ENCODE measurements around the gene CORIN. TPM values are rescaled to one million over a fixed set of nuclear protein-coding genes. Genes with fewer than 3 reads are reported as not detected.

The CORIN gene, protein sequence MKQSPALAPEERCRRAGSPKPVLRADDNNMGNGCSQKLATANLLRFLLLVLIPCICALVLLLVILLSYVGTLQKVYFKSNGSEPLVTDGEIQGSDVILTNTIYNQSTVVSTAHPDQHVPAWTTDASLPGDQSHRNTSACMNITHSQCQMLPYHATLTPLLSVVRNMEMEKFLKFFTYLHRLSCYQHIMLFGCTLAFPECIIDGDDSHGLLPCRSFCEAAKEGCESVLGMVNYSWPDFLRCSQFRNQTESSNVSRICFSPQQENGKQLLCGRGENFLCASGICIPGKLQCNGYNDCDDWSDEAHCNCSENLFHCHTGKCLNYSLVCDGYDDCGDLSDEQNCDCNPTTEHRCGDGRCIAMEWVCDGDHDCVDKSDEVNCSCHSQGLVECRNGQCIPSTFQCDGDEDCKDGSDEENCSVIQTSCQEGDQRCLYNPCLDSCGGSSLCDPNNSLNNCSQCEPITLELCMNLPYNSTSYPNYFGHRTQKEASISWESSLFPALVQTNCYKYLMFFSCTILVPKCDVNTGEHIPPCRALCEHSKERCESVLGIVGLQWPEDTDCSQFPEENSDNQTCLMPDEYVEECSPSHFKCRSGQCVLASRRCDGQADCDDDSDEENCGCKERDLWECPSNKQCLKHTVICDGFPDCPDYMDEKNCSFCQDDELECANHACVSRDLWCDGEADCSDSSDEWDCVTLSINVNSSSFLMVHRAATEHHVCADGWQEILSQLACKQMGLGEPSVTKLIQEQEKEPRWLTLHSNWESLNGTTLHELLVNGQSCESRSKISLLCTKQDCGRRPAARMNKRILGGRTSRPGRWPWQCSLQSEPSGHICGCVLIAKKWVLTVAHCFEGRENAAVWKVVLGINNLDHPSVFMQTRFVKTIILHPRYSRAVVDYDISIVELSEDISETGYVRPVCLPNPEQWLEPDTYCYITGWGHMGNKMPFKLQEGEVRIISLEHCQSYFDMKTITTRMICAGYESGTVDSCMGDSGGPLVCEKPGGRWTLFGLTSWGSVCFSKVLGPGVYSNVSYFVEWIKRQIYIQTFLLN
- total RNA-seq, result 1 to 10 TPM; 1.2 to 6.1 (median 2.5) TPM

DNA sequence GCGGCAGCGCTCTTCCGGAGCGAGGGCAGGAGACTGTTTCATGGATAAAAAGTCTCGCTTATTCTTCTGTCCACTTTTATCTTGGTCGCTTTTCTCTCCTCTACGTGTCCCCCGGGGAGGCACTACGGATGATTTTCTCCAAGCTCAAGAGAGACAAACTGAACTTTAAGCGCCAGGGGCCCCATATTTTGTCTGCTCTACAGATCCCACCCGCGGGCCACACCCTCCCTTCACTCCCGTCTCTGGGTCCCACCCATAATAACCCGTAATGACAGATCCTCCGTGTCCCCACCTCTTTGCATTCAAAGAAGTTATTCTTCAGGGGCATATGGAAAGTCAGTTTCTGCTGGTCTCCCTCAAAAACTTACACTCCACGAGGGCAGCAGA, at the start of gene CORIN:
Gene CORIN (minus strand): TSS at position 160 of the 387 bp plus-strand sequence. CDS start 118 bp downstream, at position 42.
- Histone ChIP-seq H3K4me1 (peaks cover 37% of the 10 kb centered on the region), H3K27me3 (peaks cover 3% of the 10 kb centered on the region), H3K9me3 (no peaks in the 10 kb centered on the region), H3K27ac (peak within 1 kb of the TSS; percentile 62), H3K36me3 (peaks cover 9% of the 10 kb centered on the region), H3K4me3 (peak within 1 kb of the TSS; percentile 69)
- DNase-seq (ENCODE audit: low spot score in 2 of 2), result peak in 1 of 2 donors; percentile 76
- 4% methylated on average over 16 of the region's 16 CpGs for WGBS
- TF ChIP-seq POLR2AphosphoS5 (IDR thresholded peaks at IDR 0.05) (no peak), POLR2A (IDR thresholded peaks at IDR 0.05) (no peak), EP300 (IDR thresholded peaks at IDR 0.05) (no peak)
- TF ChIP-seq, protein P1, sequence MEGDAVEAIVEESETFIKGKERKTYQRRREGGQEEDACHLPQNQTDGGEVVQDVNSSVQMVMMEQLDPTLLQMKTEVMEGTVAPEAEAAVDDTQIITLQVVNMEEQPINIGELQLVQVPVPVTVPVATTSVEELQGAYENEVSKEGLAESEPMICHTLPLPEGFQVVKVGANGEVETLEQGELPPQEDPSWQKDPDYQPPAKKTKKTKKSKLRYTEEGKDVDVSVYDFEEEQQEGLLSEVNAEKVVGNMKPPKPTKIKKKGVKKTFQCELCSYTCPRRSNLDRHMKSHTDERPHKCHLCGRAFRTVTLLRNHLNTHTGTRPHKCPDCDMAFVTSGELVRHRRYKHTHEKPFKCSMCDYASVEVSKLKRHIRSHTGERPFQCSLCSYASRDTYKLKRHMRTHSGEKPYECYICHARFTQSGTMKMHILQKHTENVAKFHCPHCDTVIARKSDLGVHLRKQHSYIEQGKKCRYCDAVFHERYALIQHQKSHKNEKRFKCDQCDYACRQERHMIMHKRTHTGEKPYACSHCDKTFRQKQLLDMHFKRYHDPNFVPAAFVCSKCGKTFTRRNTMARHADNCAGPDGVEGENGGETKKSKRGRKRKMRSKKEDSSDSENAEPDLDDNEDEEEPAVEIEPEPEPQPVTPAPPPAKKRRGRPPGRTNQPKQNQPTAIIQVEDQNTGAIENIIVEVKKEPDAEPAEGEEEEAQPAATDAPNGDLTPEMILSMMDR (IDR thresholded peaks at IDR 0.05), result no peak

DNA sequence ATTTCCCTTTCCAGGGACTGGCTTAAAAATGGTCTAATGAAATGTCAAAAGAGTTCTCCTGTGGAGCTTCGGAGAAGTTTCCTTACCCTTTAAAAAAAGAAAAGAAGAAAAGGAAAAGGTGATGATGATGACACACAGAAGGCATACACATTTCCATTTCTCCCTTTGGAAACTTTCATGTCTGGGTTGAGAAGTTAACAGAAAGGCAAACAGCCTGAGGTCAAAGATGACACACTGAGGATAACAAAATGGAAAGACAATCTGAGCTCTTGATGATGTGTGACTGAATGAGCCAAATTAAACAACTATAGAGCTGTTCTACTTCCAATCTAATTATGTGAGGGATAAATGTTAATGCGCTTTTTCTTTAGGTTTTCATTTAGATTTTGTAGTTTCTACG, 44.4 kb upstream of the CORIN start:
- TF ChIP-seq, protein P1 (IDR thresholded peaks at IDR 0.05), result no peak
- TF ChIP-seq EP300 (IDR thresholded peaks at IDR 0.05), result no peak
- TF ChIP-seq POLR2AphosphoS5 (IDR thresholded peaks at IDR 0.05), result no peak
- no peak for TF ChIP-seq POLR2A (IDR thresholded peaks at IDR 0.05)
- 94% methylated on average over 3 of the region's 3 CpGs for WGBS
- no peak for DNase-seq (ENCODE audit: low spot score in 2 of 2)
- H3K4me3 ChIP-seq, result no peak overlapping the region
- no peaks in the 10 kb centered on the region for H3K27me3 ChIP-seq
- no peaks in the 10 kb centered on the region for H3K9me3 ChIP-seq
- peaks cover 72% of the 10 kb centered on the region for H3K36me3 ChIP-seq
- H3K27ac ChIP-seq, result no peak overlapping the region
- no peaks in the 10 kb centered on the region for H3K4me1 ChIP-seq

DNA sequence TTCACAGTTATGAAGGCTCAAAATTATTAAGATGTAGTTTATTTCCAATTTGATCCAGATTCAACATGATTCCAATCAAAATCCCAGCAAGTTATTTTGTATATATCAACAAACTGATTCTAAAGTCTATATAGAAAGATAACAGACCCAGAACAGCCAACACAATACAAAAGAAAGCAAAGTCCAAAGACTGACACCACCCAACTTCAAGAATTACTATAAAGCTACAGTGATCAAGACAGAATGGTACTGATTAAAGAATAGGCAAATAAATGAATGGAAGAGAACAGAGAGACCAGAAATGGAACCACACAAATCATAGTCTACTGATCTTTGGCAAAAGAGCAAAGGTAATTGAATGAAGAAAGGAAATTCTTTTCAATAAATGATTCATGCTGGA, 41.6 kb upstream of the CORIN start:
- Histone ChIP-seq H3K36me3 (peaks cover 70% of the 10 kb centered on the region), H3K27me3 (no peaks in the 10 kb centered on the region), H3K27ac (no peak overlapping the region), H3K9me3 (no peaks in the 10 kb centered on the region), H3K4me3 (no peak overlapping the region), H3K4me1 (no peaks in the 10 kb centered on the region)
- DNase-seq (ENCODE audit: low spot score in 2 of 2), result no peak
- TF ChIP-seq, protein P1 (IDR thresholded peaks at IDR 0.05), result no peak

DNA sequence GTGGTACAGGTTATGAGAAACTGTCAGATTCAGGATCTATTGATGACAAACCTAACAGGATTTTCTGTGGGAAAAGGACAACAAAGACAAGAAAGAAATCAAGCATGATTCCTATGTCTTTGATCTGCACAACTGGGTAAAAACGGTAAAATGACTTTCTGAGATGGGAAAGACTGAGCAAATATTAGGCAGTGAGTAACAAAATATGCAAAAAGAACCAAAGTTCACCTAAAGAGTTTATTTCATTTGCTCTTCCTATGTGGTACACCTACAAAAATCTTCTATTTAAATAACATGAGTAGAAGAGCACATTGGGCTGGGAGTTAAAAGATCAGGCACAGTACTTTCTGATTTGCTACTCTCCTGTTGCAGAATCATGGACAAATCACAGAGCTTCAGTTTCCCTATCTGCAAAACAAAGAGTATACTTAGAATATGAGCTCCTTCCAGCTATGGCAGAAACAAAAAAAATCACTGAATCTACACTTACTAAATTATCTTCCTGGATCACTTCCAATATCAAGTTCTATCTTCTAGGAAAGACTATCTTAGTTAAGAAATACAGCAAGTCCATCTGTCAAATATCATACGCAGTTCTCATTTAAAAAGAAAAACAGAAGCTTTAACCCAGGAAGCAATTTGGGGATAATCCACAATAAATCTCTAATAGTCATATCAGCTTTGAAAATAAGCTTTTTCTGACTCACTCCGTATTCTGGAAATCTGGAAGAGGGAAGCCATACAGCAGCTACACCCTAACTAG, 39.1 kb upstream of the CORIN start:
- H3K9me3 ChIP-seq, result peaks cover 7% of the 10 kb centered on the region
- no peak overlapping the region for H3K4me3 ChIP-seq
- TF ChIP-seq, protein P1 (IDR thresholded peaks at IDR 0.05), result no peak
- TF ChIP-seq POLR2AphosphoS5 (IDR thresholded peaks at IDR 0.05), result no peak
- TF ChIP-seq POLR2A (IDR thresholded peaks at IDR 0.05), result no peak
- no peak for TF ChIP-seq EP300 (IDR thresholded peaks at IDR 0.05)
- peaks cover 70% of the 10 kb centered on the region for H3K36me3 ChIP-seq
- DNase-seq (ENCODE audit: low spot score in 2 of 2), result no peak
- H3K4me1 ChIP-seq, result no peaks in the 10 kb centered on the region
- no peak overlapping the region for H3K27ac ChIP-seq
- no peaks in the 10 kb centered on the region for H3K27me3 ChIP-seq
- 92% methylated on average over 3 of the region's 3 CpGs for WGBS

Measured in suprapubic skin (tissue), 4 donors.